HepG2 (cell line): ENCODE results near the gene TBC1D5. TPM values are rescaled to one million over a fixed set of nuclear protein-coding genes. Genes with fewer than 3 reads are reported as not detected.
"Not testable (repeated sequence)": the region's sequence is repeated elsewhere in the genome, so short reads cannot be mapped to it uniquely, and the experiment has no call there.

Experiments
- ATAC-seq: fragments of 200-7000 bp; cut with Tn5 transposase; 3 replicates; pipeline ENCODE4 v1.9.1; 2020; ENCODE audit warnings: mild to moderate bottlenecking, moderate library complexity
- BruUV-seq: library from RNA; stranded (reverse); fragments of 400-500 nt; replicated peaks from 2 replicates; lab custom pipeline; 2021; lab: Mats Ljungman, UMichigan
- CTCF ChIA-PET: fragments of 300-600 bp; formaldehyde crosslinking; extraction: SDS; loops from one replicate; lab custom pipeline; 2021; ENCODE audit warnings: low total read pairs, inconsistent platforms, low intra/inter-chr PET ratio; lab: Yijun Ruan, JAX
- POLR2A ChIA-PET: fragments of 350-600 bp; sonication (Branson Sonifier 250); formaldehyde crosslinking; loops from one replicate; lab custom pipeline; 2020; ENCODE audit warnings: antibody characterized with exemption, inconsistent platforms; lab: Yijun Ruan, JAX
- DNase-seq: peaks from one replicate; pipeline ENCODE4 v3.0.0-alpha.2; 2015; ENCODE audit warnings: low spot score
- FAIRE-seq: peaks from 3 replicates; lab custom pipeline; 2011; peaks lifted over from hg19 to GRCh38; lab: Jason Lieb, UNC
- H2AFZ ChIP-seq: one replicate; pipeline ENCODE4 v1.6.1; 2011; ENCODE audit warnings: low read length, inconsistent platforms
- H3K27ac ChIP-seq: fragments of 300-600 bp; 3 replicates; pipeline ENCODE4 v1.8.0; 2011; ENCODE audit warnings: mixed run types, mild to moderate bottlenecking, mixed read lengths, low read length, inconsistent platforms; ENCODE audit not compliant: insufficient read depth; ENCODE audit errors: extremely low read length
- H3K27me3 ChIP-seq, 2 experiments: fragments of 200-600 bp in 1 of 2; 2 replicates in 1 of 2; 3 replicates in 1 of 2; pipeline versions ENCODE4 v1.6.0 to v1.8.0; 2011; ENCODE audit warnings: low read length in 2 of 2, mild to moderate bottlenecking in 2 of 2, moderate library complexity in 2 of 2, inconsistent platforms in 1 of 2; ENCODE audit not compliant: insufficient read depth in 2 of 2, control insufficient read depth in 1 of 2
- H3K36me3 ChIP-seq, 2 experiments: fragments of 200-600 bp in 1 of 2; replicated peaks in 1 of 2; 2 replicates in 1 of 2; 3 replicates in 1 of 2; pipeline versions ENCODE4 v1.5.1 to v1.8.0; 2011; ENCODE audit warnings: low read length in 2 of 2, inconsistent platforms in 1 of 2; ENCODE audit not compliant: insufficient read depth in 2 of 2, control insufficient read depth in 1 of 2
- H3K4me1 ChIP-seq: 2 replicates; pipeline ENCODE4 v1.5.1; 2012; ENCODE audit warnings: low read length, inconsistent platforms; ENCODE audit not compliant: insufficient read depth
- H3K4me2 ChIP-seq: 2 replicates; pipeline ENCODE4 v1.6.0; 2011; ENCODE audit warnings: low read depth, low read length, inconsistent platforms
- H3K4me3 ChIP-seq, 3 experiments: fragments of 200-600 bp in 1 of 3; sonication (generic), shearing (Covaris generic) in 1 of 3; replicated peaks in 1 of 3; 2 replicates each; pipeline ENCODE4 v1.5.1; 2011 to 2016; ENCODE audit warnings: low read length in 3 of 3, inconsistent platforms in 2 of 3, low read depth in 2 of 3, mild to moderate bottlenecking in 2 of 3, control low read depth in 1 of 3, mixed read lengths in 1 of 3; ENCODE audit not compliant: insufficient read depth in 1 of 3
- H3K79me2 ChIP-seq: one replicate; pipeline ENCODE4 v1.6.1; 2011; ENCODE audit warnings: low read length, inconsistent platforms; ENCODE audit not compliant: insufficient read depth
- H3K9ac ChIP-seq: 2 replicates; pipeline ENCODE4 v1.6.0; 2011; ENCODE audit warnings: mild to moderate bottlenecking, low read depth, low read length, inconsistent platforms; ENCODE audit not compliant: insufficient read depth
- H3K9me3 ChIP-seq: 2 replicates; pipeline ENCODE4 v1.5.1; 2012; ENCODE audit warnings: mild to moderate bottlenecking, low read length
- H4K20me1 ChIP-seq: 2 replicates; pipeline ENCODE4 v1.6.0; 2011; ENCODE audit warnings: inconsistent platforms, mild to moderate bottlenecking, low read length, moderate library complexity; ENCODE audit not compliant: insufficient read depth
- ZBED4 ChIP-seq: sonication (generic); formaldehyde crosslinking; IDR thresholded peaks from 2 replicates; pipeline ENCODE4 v1.4.0; 2020; ENCODE audit warnings: missing genetic modification reagents, borderline replicate concordance
- ZNF605 ChIP-seq: sonication (generic); formaldehyde crosslinking; IDR thresholded peaks from 2 replicates; pipeline ENCODE4 v1.8.0; 2022; ENCODE audit warnings: mild to moderate bottlenecking, missing genetic modification reagents
- WGBS: methylation state at CpG from one replicate; pipeline ENCODE4 v1.1.6; 2017; ENCODE audit warnings: low lambda C conversion rate; 5-methylcytosine and 5-hydroxymethylcytosine counted together
- in situ Hi-C: cut with HindIII; loops from 2 replicates; pipeline ENCODE4 v1.10.0; 2017; ENCODE audit warnings: low pct_unique_long_range_greater_than_20kb; ENCODE audit not compliant: extremely low pct_ligation_motif_present
- intact Hi-C: fragments of 100-400 bp; cut with micrococcal nuclease; formaldehyde crosslinking; loops from one replicate; pipeline ENCODE4 v1.10.0; 2022; ENCODE audit not compliant: unreplicated experiment
- polyA plus RNA-seq, 8 experiments: library from polyadenylated mRNA; depleted of rRNA in 3 of 8; stranded (reverse) in 7 of 8; unstranded in 1 of 8; fragments of >200 nt; fragmentation: Illumina TruSeq in 4 of 8; extraction: Trizol in 4 of 8; gene quantifications; 2 replicates each; pipeline versions ENCODE4 v1.2.1 to v1.2.3, GENCODE V29; 2011 to 2016; ENCODE audit warnings: low read depth in 4 of 8, missing spikeins in 1 of 8, mixed read lengths in 1 of 8; ENCODE audit not compliant: insufficient read depth in 1 of 8
- total RNA-seq, 5 experiments: library from RNA; depleted of rRNA; stranded (reverse); fragments of >200 nt; fragmentation: Illumina TruSeq; extraction: Trizol; gene quantifications; 2 replicates each; pipeline ENCODE4 v1.2.3, GENCODE V29; 2016; ENCODE audit warnings: low read depth in 1 of 5

TBC1D5 gene
- total and polyA plus RNA-seq, 2 of the 13 experiments (the other 11 are each of a cell fraction or from before 2014, with no cell fraction given): 19.2 to 33.3 TPM

GRCh38 chr3:17707813-17708543 lies 34.5 kb downstream of the TBC1D5 start (continued):
- TF ChIP-seq ZBED4 (CRISPR knock-in tag) (no peak), ZNF605 (CRISPR knock-in tag) (no peak)

- in situ Hi-C loops, H4K20me1 ChIP-seq, FAIRE-seq, H3K9ac ChIP-seq, H3K79me2 ChIP-seq, H3K4me3 ChIP-seq, H3K27ac ChIP-seq, H3K27me3 ChIP-seq, H3K4me2 ChIP-seq, ATAC-seq, H3K4me1 ChIP-seq, CTCF ChIA-PET, intact Hi-C loops, H2AFZ ChIP-seq, H3K9me3 ChIP-seq, DNase-seq, BruUV-seq, H3K36me3 ChIP-seq: not testable (repeated sequence)
- POLR2A ChIA-PET: interaction anchor here (0.7 kb wide), 1 partner anchor 42 kb away, joined by 3 read pairs; no protein-coding TSS in a partner anchor
- 94% methylated on average over 14 of the region's 15 CpGs for WGBS
These were observed 36.4 kb downstream of the TBC1D5 start for GRCh38 chr3:17705991-17706390.

- BruUV-seq, in situ Hi-C loops: not testable (repeated sequence)
- 100% methylated on average over 2 of the region's 2 CpGs for WGBS
These were observed 42.6 kb downstream of the TBC1D5 start for GRCh38 chr3:17699815-17700214.

GRCh38 chr3:17695665-17696064 lies 46.8 kb downstream of the TBC1D5 start:
- BruUV-seq, H3K79me2 ChIP-seq, H3K4me2 ChIP-seq, ATAC-seq, H3K27me3 ChIP-seq, H4K20me1 ChIP-seq, FAIRE-seq, H3K4me3 ChIP-seq, in situ Hi-C loops, CTCF ChIA-PET, H3K27ac ChIP-seq, H2AFZ ChIP-seq, H3K36me3 ChIP-seq, H3K9ac ChIP-seq, POLR2A ChIA-PET, intact Hi-C loops, H3K9me3 ChIP-seq, DNase-seq: not testable (repeated sequence)
- WGBS: 97% methylated on average over 2 of the region's 2 CpGs
- peaks cover 18% of the 10 kb centered on the region for H3K4me1 ChIP-seq

More at GRCh38 chr3:17699815-17700214, 42.6 kb downstream of the TBC1D5 start:
- H3K36me3 ChIP-seq, H3K4me3 ChIP-seq, H3K4me1 ChIP-seq, H3K9me3 ChIP-seq, H3K79me2 ChIP-seq, intact Hi-C loops, H2AFZ ChIP-seq, H3K27ac ChIP-seq, ATAC-seq, H3K27me3 ChIP-seq, CTCF ChIA-PET, DNase-seq, H4K20me1 ChIP-seq, FAIRE-seq, H3K4me2 ChIP-seq, POLR2A ChIA-PET, H3K9ac ChIP-seq: not testable (repeated sequence)
